ENCODE data around the gene OPRPN.

- no peak for TF ChIP-seq POLR2A (IDR thresholded peaks at IDR 0.05)
- TF ChIP-seq CTCF (IDR thresholded peaks at IDR 0.05) = no peak
These were observed 27.6 kb downstream of the OPRPN start for GRCh38 chr4:70425306-70425705.

Data from thyroid gland (tissue), 4 donors.